H1 (cell line): ENCODE measurements around the gene ZNF219. TPM values are rescaled to one million over a fixed set of nuclear protein-coding genes. Genes with fewer than 3 reads are reported as not detected.

ENCODE experiments used
- CTCF ChIA-PET: fragments of 300-600 bp; sonication (Branson Sonifier 250); formaldehyde crosslinking; loops from one replicate; lab custom pipeline; 2021; ENCODE audit not compliant: partially characterized antibody; lab: Charles Lee
- POLR2A ChIA-PET: fragments of 300-600 bp; sonication (Branson Sonifier 250); formaldehyde crosslinking; loops from one replicate; lab custom pipeline; 2021; ENCODE audit warnings: inconsistent platforms; ENCODE audit not compliant: partially characterized antibody; lab: Charles Lee
- DNase-seq, 2 experiments: peaks; one replicate each; pipeline versions ENCODE4 v3.0.0 to v3.0.0-alpha.2; 2010 to 2022; ENCODE audit warnings: low spot score in 2 of 2, low read depth in 1 of 2, mixed read lengths in 1 of 2
- FAIRE-seq: peaks from 2 replicates; lab custom pipeline; 2011; peaks lifted over from hg19 to GRCh38; lab: Jason Lieb, UNC
- H2AFZ ChIP-seq: 2 replicates; pipeline ENCODE4 v1.8.1; 2012; ENCODE audit warnings: low read length, inconsistent platforms
- H2AK5ac ChIP-seq: 2 replicates; pipeline ENCODE4 v1.6.1; 2013; ENCODE audit warnings: low read depth, low read length
- H2BK120ac ChIP-seq: replicated peaks from 2 replicates; pipeline ENCODE3; 2013; ENCODE audit warnings: low read depth, low read length, inconsistent platforms
- H2BK12ac ChIP-seq: 2 replicates; pipeline ENCODE4 v1.6.1; 2013; ENCODE audit warnings: low read depth, low read length
- H2BK15ac ChIP-seq: 2 replicates; pipeline ENCODE4 v1.6.1; 2013; ENCODE audit warnings: low read length
- H2BK20ac ChIP-seq: 2 replicates; pipeline ENCODE4 v1.6.1; 2013; ENCODE audit warnings: low read length
- H2BK5ac ChIP-seq: 2 replicates; pipeline ENCODE4 v1.6.1; 2013; ENCODE audit warnings: low read depth, low read length
- H3K14ac ChIP-seq: 2 replicates; pipeline ENCODE4 v1.6.1; 2013; ENCODE audit warnings: inconsistent platforms; ENCODE audit not compliant: insufficient read length
- H3K18ac ChIP-seq: 2 replicates; pipeline ENCODE4 v1.6.1; 2013; ENCODE audit warnings: low read length; ENCODE audit errors: extremely low read depth
- H3K23ac ChIP-seq: 2 replicates; pipeline ENCODE4 v1.6.1; 2013; ENCODE audit warnings: inconsistent platforms; ENCODE audit not compliant: insufficient read length
- H3K23me2 ChIP-seq: 2 replicates; pipeline ENCODE4 v1.6.1; 2013; ENCODE audit warnings: low read depth, low read length
- H3K27ac ChIP-seq: 2 replicates; pipeline ENCODE4 v1.6.1; 2011; ENCODE audit warnings: low read depth, low read length, inconsistent platforms
- H3K27me3 ChIP-seq, 4 experiments: replicated peaks in 1 of 4; 1 replicate in 1 of 4; 2 replicates in 3 of 4; pipeline versions ENCODE4 v1.6.1 to v1.8.1; 2011 to 2013; ENCODE audit warnings: low read length in 3 of 4, mild to moderate bottlenecking in 3 of 4, inconsistent platforms in 2 of 4, mixed read lengths in 2 of 4, moderate library complexity in 1 of 4; ENCODE audit not compliant: control insufficient read depth in 3 of 4, insufficient read depth in 3 of 4; ENCODE audit errors: extremely low read depth in 1 of 4
- H3K36me3 ChIP-seq, 4 experiments: 2 replicates each; pipeline versions ENCODE4 v1.6.1 to v1.8.1; 2011 to 2013; ENCODE audit warnings: mild to moderate bottlenecking in 4 of 4, low read length in 3 of 4, moderate library complexity in 2 of 4, control low read depth in 1 of 4, inconsistent platforms in 1 of 4; ENCODE audit not compliant: insufficient read depth in 4 of 4, control insufficient read depth in 2 of 4
- H3K4ac ChIP-seq: replicated peaks from 2 replicates; pipeline ENCODE3; 2013; ENCODE audit warnings: low read length, low read depth, mixed read lengths, inconsistent platforms; ENCODE audit not compliant: insufficient read length
- H3K4me1 ChIP-seq, 4 experiments: replicated peaks in 1 of 4; 1 replicate in 1 of 4; 2 replicates in 3 of 4; pipeline versions ENCODE4 v1.6.1 to v1.8.1; 2011 to 2013; ENCODE audit warnings: low read length in 3 of 4, inconsistent platforms in 2 of 4, mixed read lengths in 1 of 4; ENCODE audit not compliant: insufficient read depth in 4 of 4, control insufficient read depth in 3 of 4
- H3K4me2 ChIP-seq, 2 experiments: 2 replicates each; pipeline versions ENCODE4 v1.6.1 to v1.8.1; 2011 to 2013; ENCODE audit warnings: low read depth in 2 of 2, low read length in 2 of 2, control low read depth in 1 of 2, inconsistent platforms in 1 of 2, mild to moderate bottlenecking in 1 of 2; ENCODE audit not compliant: insufficient read depth in 1 of 2
- H3K4me3 ChIP-seq, 4 experiments: fragments of 200-600, 300-600 bp in 1 of 4; sonication (generic), shearing (Covaris generic), sonication (Bioruptor Twin) in 1 of 4; 2 replicates each; pipeline versions ENCODE4 v1.5.1 to v1.8.1; 2011 to 2016; ENCODE audit warnings: low read length in 4 of 4, low read depth in 3 of 4, control low read depth in 2 of 4, inconsistent platforms in 2 of 4, mild to moderate bottlenecking in 2 of 4, mixed read lengths in 1 of 4, moderate library complexity in 1 of 4; ENCODE audit not compliant: insufficient read depth in 2 of 4; ENCODE audit errors: extremely low read depth in 1 of 4
- H3K56ac ChIP-seq: replicated peaks from 2 replicates; pipeline ENCODE3; 2013; ENCODE audit warnings: low read depth, mild to moderate bottlenecking, mixed read lengths, low read length, inconsistent platforms; ENCODE audit not compliant: insufficient read length
- H3K79me1 ChIP-seq: 2 replicates; pipeline ENCODE4 v1.6.1; 2013; ENCODE audit warnings: low read depth, low read length, control low read depth
- H3K79me2 ChIP-seq, 2 experiments: 2 replicates each; pipeline versions ENCODE4 v1.6.1 to v1.8.1; 2012 to 2013; ENCODE audit warnings: low read length in 2 of 2, mild to moderate bottlenecking in 2 of 2, inconsistent platforms in 1 of 2; ENCODE audit not compliant: insufficient read depth in 2 of 2, control insufficient read depth in 1 of 2
- H3K9ac ChIP-seq, 4 experiments: replicated peaks in 1 of 4; 1 replicate in 1 of 4; 2 replicates in 3 of 4; pipeline versions ENCODE4 v1.6.1 to v1.8.1; 2011 to 2013; ENCODE audit warnings: low read depth in 3 of 4, low read length in 3 of 4, control low read depth in 2 of 4, mild to moderate bottlenecking in 2 of 4, moderate library complexity in 2 of 4, inconsistent platforms in 1 of 4; ENCODE audit errors: extremely low read depth in 1 of 4
- H3K9me3 ChIP-seq, 2 experiments: 2 replicates each; pipeline versions ENCODE4 v1.6.1 to v1.8.1; 2012 to 2013; ENCODE audit warnings: mild to moderate bottlenecking in 2 of 2, moderate library complexity in 2 of 2, control low read depth in 1 of 2, inconsistent platforms in 1 of 2, low read depth in 1 of 2, low read length in 1 of 2, mixed read lengths in 1 of 2; ENCODE audit not compliant: insufficient read depth in 2 of 2
- H4K20me1 ChIP-seq, 2 experiments: replicated peaks in 1 of 2; 2 replicates each; pipeline versions ENCODE3 to v1.8.1; 2011 to 2013; ENCODE audit warnings: inconsistent platforms in 2 of 2, low read length in 2 of 2, mild to moderate bottlenecking in 1 of 2; ENCODE audit not compliant: insufficient read depth in 2 of 2, control insufficient read depth in 1 of 2
- H4K5ac ChIP-seq: 2 replicates; pipeline ENCODE4 v1.6.1; 2013; ENCODE audit warnings: low read length, low read depth, mixed read lengths, inconsistent platforms; ENCODE audit not compliant: insufficient read length
- H4K8ac ChIP-seq: 2 replicates; pipeline ENCODE4 v1.8.0; 2013; ENCODE audit warnings: mild to moderate bottlenecking, moderate library complexity, low read length, inconsistent platforms; ENCODE audit not compliant: insufficient read depth; ENCODE audit errors: extremely low read depth
- H4K91ac ChIP-seq: replicated peaks from 2 replicates; pipeline ENCODE3; 2013; ENCODE audit warnings: low read length, mixed read lengths, inconsistent platforms; ENCODE audit not compliant: insufficient read length
- JUND ChIP-seq: IDR thresholded peaks from 2 replicates; pipeline ENCODE4 v1.6.1; 2011; ENCODE audit warnings: mild to moderate bottlenecking, improper control_type of control experiment, low read length
- NRF1 ChIP-seq: IDR thresholded peaks from 2 replicates; pipeline ENCODE4 v1.6.1; 2011; ENCODE audit warnings: mild to moderate bottlenecking, low read depth, low read length, improper control_type of control experiment
- WGBS, 2 experiments: shearing (Covaris generic) in 1 of 2; methylation state at CpG; one replicate each; pipeline versions ENCODE4 v1.1.6 to v1.1.7; 2013 to 2015; ENCODE audit warnings: low lambda C conversion rate in 2 of 2, mixed read lengths in 2 of 2, inconsistent platforms in 1 of 2, low coverage in 1 of 2, missing lambda C conversion rate in 1 of 2; ENCODE audit not compliant: insufficient replicate concordance in 2 of 2, insufficient coverage in 1 of 2, insufficient read length in 1 of 2; ENCODE audit errors: extremely low coverage in 1 of 2, missing lambda C conversion rate in 1 of 2; 5-methylcytosine and 5-hydroxymethylcytosine counted together
- polyA plus RNA-seq, 7 experiments: library from polyadenylated mRNA; depleted of rRNA in 3 of 7; stranded (reverse) in 5 of 7; unstranded in 2 of 7; fragments of >200 nt in 5 of 7; fragments of 200-250 nt in 2 of 7; gene quantifications; 1 replicate in 5 of 7; 2 replicates in 1 of 7; 4 replicates in 1 of 7; pipeline versions ENCODE4 v1.2.1 to v1.2.3, GENCODE V29; 2011 to 2013; ENCODE audit warnings: missing spikeins in 2 of 7, mixed read lengths in 2 of 7
- total RNA-seq: library from RNA; stranded (reverse); fragmentation: NEBNext Ultra II Directional; extraction: Animal tissue kit (Norgen Biotek cat#: 25700); gene quantifications from 2 replicates; pipeline ENCODE4 v1.2.1, GENCODE V29; 2021

The ZNF219 gene
- total and polyA plus RNA-seq, 2 of the 8 experiments (the other 6 are each of a cell fraction or from before 2014, with no cell fraction given): 113 to 160 TPM

DNA sequence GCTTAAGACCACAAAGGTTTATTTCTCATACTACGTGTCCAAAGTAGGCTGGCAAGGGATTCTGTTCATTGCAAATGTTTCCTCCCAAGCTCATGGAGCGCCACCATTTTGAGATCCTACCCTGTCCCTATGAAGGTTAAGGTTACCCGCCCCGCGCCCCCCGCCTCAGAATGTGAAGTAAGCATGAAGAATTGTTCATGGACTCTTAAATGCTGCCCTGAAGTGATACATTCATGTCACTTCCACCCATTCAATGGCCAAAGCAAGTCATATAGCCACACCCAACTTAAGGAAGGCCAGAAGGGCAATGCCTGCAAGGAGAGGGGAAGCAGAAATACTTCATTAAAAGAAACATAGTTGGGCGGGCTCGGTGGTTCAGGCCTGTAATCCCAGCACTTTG, 6.6 kb upstream of the ZNF219 start:
- Histone ChIP-seq H4K8ac (no peak overlapping the region), H2BK12ac (no peak overlapping the region), H2BK120ac (no peak overlapping the region), H3K79me2 (peaks cover 0 to 19% of the 10 kb centered on the region in 2 experiments; a peak in 3 of 4 replicates), H3K9me3 (no peaks in the 10 kb centered on the region), H2AK5ac (no peak overlapping the region), H3K4me3 (peak overlapping the region in 2 of 4 experiments; percentile 78 to 83; a peak in 3 of 8 replicates), H3K56ac (no peak overlapping the region), H2BK5ac (no peak overlapping the region), H2AFZ (no peak overlapping the region), H4K20me1 (no peaks in the 10 kb centered on the region), H3K36me3 (no peaks in the 10 kb centered on the region), H2BK20ac (no peak overlapping the region), H3K23me2 (peaks cover 7% of the 10 kb centered on the region), H4K91ac (no peak overlapping the region), H2BK15ac (no peak overlapping the region), H3K4me1 (peaks cover 2 to 25% (median 11%) of the 10 kb centered on the region in 4 experiments; a peak in 5 of 7 replicates), H3K4me2 (peak overlapping the region; percentile 83 to 90; a peak in 3 of 4 replicates), H3K4ac (no peak overlapping the region), H3K9ac (no peak overlapping the region), H3K27ac (no peak overlapping the region), H3K79me1 (no peaks in the 10 kb centered on the region), H3K14ac (no peak overlapping the region), H4K5ac (no peak overlapping the region), H3K18ac (no peak overlapping the region), H3K23ac (no peak overlapping the region), H3K27me3 (no peaks in the 10 kb centered on the region)
- 83% methylated on average over 8 of the region's 8 CpGs; no CpG with 5 or more reads in 1 of the 2 experiments for WGBS, 2 experiments
- ChIA-PET CTCF (interaction anchor here (0.6 to 11.0 kb wide), 30 partner anchors 8 to 278 kb away, joined by 3 to 239 read pairs (median 6); partner anchors contain the start of gene ARHGEF40), POLR2A (interaction anchor here (0.5 to 7.2 kb wide), 8 partner anchors 7 to 45 kb away, joined by 3 to 121 read pairs (median 6); partner anchors contain the start of gene ARHGEF40)
- FAIRE-seq (no peak), DNase-seq (no peak)
- TF ChIP-seq NRF1 (no peak), JUND (no peak)
